CD4-positive, alpha-beta T cell treated with Interleukin-6 for 4 hours (primary cell): ENCODE data around the gene SLC39A13.

Experiments
- DNase-seq: peaks from one replicate; pipeline ENCODE4 v3.0.0-alpha.2; 2020; ENCODE audit warnings: mixed read lengths

The SLC39A13 gene

DNA sequence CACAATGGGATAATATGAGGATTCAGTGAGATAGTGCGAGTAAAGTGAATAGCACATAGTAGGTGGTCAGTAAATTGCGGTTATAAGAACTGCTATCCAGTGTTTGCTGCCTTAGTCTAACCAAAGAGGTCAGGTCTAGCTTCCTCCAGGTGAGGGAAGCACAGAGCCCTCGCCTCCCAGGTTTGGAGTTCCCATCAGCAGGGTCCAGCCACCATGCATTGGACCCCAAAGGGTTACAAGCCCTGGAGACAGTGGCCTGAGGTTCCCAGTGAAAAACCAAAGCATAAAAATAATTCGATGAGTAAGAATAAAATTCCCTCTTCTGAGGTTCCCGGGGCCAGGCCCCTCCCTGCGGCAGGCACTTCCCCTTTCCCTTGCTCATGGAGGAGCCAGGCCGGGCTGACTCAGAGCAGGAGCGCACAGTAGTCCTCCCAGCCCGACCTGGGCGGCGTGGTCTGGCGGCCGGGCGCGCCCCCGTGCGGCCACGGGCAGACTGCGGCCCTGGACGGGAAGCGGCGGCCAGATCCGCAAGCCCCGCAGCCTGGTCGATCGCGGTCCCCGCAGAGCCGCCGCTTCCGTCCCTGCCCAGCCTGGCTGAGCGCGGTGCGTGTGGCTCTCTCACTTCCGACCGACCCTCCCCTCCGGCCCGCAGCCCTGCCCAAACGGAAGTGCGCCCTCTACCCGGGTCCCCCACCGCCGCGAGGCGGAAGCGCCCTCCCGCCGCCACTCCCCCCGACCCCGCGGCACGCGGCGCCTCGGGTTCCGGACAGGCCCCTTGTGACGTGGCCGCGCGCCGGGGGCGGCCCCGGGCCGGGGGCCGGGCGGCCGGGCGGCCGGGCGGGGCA lies at the start of gene SLC39A13:
TSS of gene SLC39A13 (plus strand) at position 845 of the 845 bp plus-strand sequence. CDS start 1,505 bp downstream, outside the sequence.
- DNase-seq, result peak; percentile 92

- DNase-seq, result no peak
Measured at GRCh38 chr11:47358731-47359051, 49.7 kb upstream of the SLC39A13 start.

DNA sequence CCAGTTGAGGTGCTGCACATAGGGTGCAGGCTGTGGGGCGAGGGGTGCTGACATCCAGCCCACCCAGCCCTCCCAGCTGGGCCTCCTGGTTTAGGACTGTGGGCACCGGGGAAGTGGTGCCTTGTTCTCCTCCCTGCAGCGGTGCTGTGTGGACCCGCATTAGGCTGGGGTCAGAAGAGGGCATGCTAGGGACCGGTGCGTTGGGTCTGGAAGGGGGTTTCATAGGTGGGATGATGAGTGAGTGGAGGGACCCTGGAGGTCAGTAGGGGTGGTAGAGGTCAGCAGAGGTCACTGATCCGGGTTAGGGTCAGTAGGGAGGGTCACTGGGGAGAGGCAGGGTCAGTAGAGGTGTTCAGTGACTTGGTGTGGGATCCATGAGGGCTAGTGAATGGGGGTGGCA lies 49.2 kb upstream of the SLC39A13 start:
- DNase-seq, result no peak

- DNase-seq, result peak; percentile 25
Measured at GRCh38 chr11:47359586-47359985, 48.8 kb upstream of the SLC39A13 start.

DNA sequence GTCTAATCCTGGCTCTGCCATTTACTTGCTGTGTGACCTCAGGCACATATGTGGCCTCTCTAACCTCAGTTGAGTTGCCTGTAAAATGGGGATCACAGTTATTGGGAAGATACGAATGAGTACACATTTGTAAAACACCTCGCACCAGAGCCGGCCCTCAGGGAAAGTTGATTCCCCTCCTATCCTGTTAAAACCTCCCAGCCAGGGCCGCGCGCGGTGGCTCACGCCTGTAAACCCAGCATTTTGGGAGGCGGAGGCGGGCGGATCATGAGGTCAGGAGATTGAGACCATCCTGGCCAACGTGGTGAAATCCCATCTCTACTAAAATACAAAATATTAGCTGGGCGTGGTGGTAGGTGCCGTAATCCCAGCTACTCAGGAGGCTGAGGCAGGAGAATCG lies 48.0 kb upstream of the SLC39A13 start:
- DNase-seq, result no peak

GRCh38 chr11:47361419-47361818 lies 47.0 kb upstream of the SLC39A13 start:
- DNase-seq, result no peak

GRCh38 chr11:47366020-47366490 lies 42.3 kb upstream of the SLC39A13 start:
- DNase-seq, result no peak

- DNase-seq, result no peak
Measured at GRCh38 chr11:47369676-47370075, 38.7 kb upstream of the SLC39A13 start.

GRCh38 chr11:47372422-47372821 lies 36.0 kb upstream of the SLC39A13 start:
- no peak for DNase-seq

GRCh38 chr11:47373876-47374719 lies 34.3 kb upstream of the SLC39A13 start:
- peak; percentile 92 for DNase-seq

DNA sequence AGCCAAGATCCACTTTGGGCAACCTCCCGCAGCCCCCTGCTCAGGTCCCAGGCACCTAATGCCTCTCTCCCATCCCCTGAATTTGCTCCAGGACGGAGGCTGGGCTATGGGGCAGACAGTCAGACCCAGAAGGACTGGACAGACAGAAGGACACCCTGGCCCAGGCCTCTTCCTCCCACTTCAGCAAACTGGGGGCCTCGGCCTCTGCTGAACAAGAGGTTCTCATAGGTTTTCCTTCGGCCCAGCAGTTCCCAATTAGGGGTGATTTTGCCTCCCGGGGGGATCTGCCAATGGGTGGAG lies 33.7 kb upstream of the SLC39A13 start:
- no peak for DNase-seq

- DNase-seq, result no peak
Measured at GRCh38 chr11:47375020-47375419, 33.4 kb upstream of the SLC39A13 start.

DNA sequence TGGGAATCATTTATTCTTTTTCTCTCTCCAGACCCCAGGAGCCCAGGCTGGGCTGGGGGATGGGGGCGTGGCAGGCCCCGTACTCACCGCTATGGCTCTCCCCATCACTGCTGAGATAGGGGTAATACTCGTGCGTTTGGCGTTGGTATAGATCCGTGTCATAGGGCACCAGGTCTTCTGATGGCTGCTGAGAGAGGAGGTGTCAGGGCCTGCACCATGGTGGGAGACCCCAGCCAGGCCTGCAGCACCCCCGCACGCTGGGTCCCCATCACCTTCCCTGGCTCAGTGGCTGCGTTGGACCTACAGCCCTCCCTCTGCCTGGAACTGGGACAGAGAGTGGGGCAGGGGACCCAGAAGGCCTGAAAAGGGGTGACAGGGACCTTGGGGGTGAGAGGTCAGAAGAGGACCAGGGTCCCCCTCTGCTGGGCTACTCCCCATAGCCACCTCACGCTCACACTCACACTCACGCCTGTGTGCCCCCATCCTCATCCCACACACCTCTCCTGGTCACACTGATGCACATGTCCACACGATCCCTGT lies 32.8 kb upstream of the SLC39A13 start:
- DNase-seq, result no peak

- DNase-seq, result no peak
Measured at GRCh38 chr11:47376107-47376524, 32.3 kb upstream of the SLC39A13 start.

GRCh38 chr11:47376525-47377371 lies 31.6 kb upstream of the SLC39A13 start:
- DNase-seq, result no peak

DNA sequence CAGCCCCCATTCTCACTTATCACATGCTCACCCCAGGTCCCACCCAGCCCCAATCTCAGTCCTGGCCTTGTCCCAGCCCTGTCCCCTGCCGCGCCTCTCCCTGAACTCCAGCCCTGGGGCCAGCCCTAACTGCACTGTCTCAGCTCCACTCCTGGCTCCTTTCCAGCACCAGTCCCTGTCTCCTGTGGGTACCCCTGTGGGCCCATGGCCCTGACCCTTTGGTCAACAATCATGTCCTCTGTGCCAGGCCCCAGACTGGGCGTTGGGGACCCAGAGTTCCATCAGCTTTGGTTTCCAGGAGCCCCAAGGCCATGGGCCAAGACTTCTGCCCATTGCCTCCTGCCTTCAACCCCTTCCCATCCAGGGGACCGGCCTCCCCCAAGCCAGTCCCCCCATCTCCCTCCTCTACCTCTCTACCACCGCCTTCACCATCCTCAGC lies 30.8 kb upstream of the SLC39A13 start:
- DNase-seq, result no peak

DNA sequence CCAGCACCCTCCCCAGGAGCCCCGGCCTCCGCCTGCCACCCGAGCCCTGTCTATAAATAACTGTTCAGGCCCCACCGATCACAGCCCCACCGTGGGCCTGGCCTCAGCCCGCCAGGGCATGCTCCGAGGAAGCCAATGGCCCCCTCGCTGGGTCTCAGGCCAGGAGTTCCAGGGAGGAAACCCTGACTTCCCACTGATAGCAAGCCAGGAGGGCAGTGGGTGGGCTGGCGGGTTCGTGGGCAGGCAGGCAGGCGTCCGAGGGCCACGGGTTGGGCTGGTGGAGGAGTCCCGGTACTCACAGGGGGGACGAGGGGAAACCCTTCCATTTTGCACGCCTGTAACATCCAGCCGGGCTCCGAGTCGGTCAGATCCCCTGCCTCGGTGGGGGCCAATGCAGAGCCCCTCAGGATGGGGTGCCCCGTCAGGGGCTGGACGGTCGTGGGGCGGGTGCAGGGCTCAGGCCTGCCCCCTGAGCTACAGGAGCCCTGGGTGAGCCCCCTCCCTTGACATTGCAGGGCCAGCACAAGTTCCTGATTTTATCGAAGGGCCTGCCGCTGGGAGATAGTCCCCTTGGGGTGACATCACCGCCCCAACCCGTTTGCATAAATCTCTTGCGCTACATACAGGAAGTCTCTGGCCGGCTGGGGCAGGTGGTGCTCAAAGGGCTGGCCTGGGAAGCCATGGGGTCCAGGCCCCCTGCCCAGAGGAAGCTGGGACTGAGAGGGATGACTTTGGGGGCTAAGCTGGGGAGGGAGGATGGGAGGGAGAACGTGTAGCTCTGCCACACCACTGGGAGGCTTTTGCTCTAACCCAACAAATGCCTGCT lies 30.2 kb upstream of the SLC39A13 start, which contains the start of gene SPI1:
TSS of gene SPI1 (minus strand) at position 538 of the 826 bp plus-strand sequence. CDS start at position 344, 194 bp downstream.
- DNase-seq, result no peak

GRCh38 chr11:47378836-47379170 lies 29.6 kb upstream of the SLC39A13 start:
- no peak for DNase-seq

DNA sequence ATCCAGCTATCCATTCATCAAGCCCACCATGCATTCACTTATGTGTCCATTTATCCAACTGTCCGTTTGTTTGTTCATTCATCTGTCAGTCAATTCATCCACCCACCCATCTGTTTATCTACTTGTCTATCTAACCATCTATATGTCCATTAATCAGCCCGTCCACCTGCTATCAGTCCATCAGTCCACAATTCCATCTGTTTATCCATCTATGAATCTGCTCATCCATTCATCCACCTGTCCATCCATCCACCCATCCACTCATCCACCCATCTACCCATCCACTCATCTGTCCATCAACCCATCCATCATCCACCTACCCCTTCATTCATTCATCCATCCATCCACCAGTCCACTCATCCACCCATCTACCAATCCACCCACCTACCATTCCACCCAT lies 29.1 kb upstream of the SLC39A13 start:
- DNase-seq, result no peak

DNA sequence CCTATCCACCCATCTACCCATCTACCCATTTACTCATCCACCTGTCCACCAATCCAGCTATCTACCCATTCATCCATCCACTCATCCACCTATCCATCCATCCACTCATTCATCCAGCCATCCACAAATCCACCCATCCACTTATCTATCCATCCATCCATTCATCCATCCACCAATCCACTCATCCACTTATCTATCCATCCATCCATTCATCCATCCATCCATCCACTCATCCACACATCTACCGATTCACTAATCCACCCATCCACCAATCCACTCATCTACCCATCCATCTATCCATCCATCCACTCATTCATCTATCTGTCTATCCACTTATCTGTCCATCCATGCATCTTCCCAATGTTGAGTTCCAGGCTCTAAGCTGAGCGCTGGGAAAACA lies 28.3 kb upstream of the SLC39A13 start:
- DNase-seq, result no peak

- DNase-seq, result no peak
Measured at GRCh38 chr11:47383071-47383470, 25.3 kb upstream of the SLC39A13 start.

GRCh38 chr11:47384498-47384897 lies 23.9 kb upstream of the SLC39A13 start:
- DNase-seq, result no peak
